ENCODE data around the gene AASS.

DNA sequence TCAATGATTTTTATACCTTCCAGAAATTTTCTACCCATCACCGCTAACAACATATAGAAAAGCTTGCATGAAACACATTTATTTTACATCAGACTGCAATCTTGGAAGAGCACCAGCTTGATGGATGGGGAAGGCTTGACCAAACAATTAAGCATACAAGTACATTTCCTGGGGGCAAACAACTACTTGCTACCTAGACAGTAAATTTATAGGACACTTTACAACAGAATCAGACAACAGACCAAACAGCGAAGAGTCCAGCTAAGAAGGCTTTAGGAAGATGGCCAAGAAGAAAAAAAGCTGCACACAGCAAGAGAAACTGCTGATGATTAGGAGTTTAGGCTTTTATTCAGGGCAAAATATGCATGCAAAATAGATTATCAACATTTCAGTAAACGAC is 8.0 kb downstream of the AASS start:
- no peak for TF ChIP-seq POLR2AphosphoS5 (IDR thresholded peaks at IDR 0.05; ENCODE audit: low read depth, low read length)
- TF ChIP-seq TAF1 (IDR thresholded peaks at IDR 0.05; ENCODE audit: borderline replicate concordance, insufficient read depth, low read length): no peak
- TF ChIP-seq, protein P1, sequence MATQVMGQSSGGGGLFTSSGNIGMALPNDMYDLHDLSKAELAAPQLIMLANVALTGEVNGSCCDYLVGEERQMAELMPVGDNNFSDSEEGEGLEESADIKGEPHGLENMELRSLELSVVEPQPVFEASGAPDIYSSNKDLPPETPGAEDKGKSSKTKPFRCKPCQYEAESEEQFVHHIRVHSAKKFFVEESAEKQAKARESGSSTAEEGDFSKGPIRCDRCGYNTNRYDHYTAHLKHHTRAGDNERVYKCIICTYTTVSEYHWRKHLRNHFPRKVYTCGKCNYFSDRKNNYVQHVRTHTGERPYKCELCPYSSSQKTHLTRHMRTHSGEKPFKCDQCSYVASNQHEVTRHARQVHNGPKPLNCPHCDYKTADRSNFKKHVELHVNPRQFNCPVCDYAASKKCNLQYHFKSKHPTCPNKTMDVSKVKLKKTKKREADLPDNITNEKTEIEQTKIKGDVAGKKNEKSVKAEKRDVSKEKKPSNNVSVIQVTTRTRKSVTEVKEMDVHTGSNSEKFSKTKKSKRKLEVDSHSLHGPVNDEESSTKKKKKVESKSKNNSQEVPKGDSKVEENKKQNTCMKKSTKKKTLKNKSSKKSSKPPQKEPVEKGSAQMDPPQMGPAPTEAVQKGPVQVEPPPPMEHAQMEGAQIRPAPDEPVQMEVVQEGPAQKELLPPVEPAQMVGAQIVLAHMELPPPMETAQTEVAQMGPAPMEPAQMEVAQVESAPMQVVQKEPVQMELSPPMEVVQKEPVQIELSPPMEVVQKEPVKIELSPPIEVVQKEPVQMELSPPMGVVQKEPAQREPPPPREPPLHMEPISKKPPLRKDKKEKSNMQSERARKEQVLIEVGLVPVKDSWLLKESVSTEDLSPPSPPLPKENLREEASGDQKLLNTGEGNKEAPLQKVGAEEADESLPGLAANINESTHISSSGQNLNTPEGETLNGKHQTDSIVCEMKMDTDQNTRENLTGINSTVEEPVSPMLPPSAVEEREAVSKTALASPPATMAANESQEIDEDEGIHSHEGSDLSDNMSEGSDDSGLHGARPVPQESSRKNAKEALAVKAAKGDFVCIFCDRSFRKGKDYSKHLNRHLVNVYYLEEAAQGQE (IDR thresholded peaks at IDR 0.05; ENCODE audit: insufficient read depth in 1 of 2, low read depth in 2 of 2, low read length in 2 of 2): no peak
- no peak for TF ChIP-seq SIN3A (IDR thresholded peaks at IDR 0.05; ENCODE audit: borderline replicate concordance, insufficient read depth, low read length)
- TF ChIP-seq FOXP2 (optimal IDR thresholded peaks at IDR 0.05; ENCODE audit: borderline replicate concordance, extremely low read depth, extremely low read length, insufficient read depth): no peak
